BE2C (cell line): ENCODE data around the gene MYL5.
"Not testable (repeated sequence)": the region's sequence is repeated elsewhere in the genome, so short reads cannot be mapped to it uniquely, and the experiment has no call there.

Experiments
- DNase-seq: peaks from one replicate; pipeline ENCODE4 v3.0.0-alpha.2; 2020
- H3K27me3 ChIP-seq: fragments of 250-450 bp; sonication (Bioruptor Pico); 2 replicates; pipeline ENCODE4 v1.5.1; 2020; ENCODE audit warnings: mild to moderate bottlenecking
- H3K36me3 ChIP-seq: fragments of 250-450 bp; sonication (Bioruptor Pico); 2 replicates; pipeline ENCODE4 v1.5.1; 2020; ENCODE audit warnings: mild to moderate bottlenecking
- H3K4me1 ChIP-seq: fragments of 250-450 bp; sonication (Bioruptor Pico); 2 replicates; pipeline ENCODE4 v1.5.1; 2020
- H3K4me3 ChIP-seq: 2 replicates; pipeline ENCODE4 v1.5.1; 2011; ENCODE audit warnings: low read depth, low read length
- H3K9me3 ChIP-seq: fragments of 250-450 bp; sonication (Bioruptor Pico); 2 replicates; pipeline ENCODE4 v1.5.1; 2020
- CTCF ChIP-seq: IDR thresholded peaks from 2 replicates; pipeline ENCODE4 v1.5.1; 2012; ENCODE audit warnings: mild to moderate bottlenecking, low read depth, low read length

The MYL5 gene

GRCh38 chr4:666822-667544, 7.4 kb upstream of the MYL5 start:
- TF ChIP-seq CTCF = no peak
- no peaks in the 10 kb centered on the region for H3K27me3 ChIP-seq
- no peaks in the 10 kb centered on the region for H3K9me3 ChIP-seq
- no peak overlapping the region for H3K4me3 ChIP-seq
- no peak for DNase-seq
- H3K4me1 ChIP-seq = no peaks in the 10 kb centered on the region
- H3K36me3 ChIP-seq = peaks cover 14% of the 10 kb centered on the region

GRCh38 chr4:667545-667925, 6.8 kb upstream of the MYL5 start:
- H3K27me3 ChIP-seq = no peaks in the 10 kb centered on the region
- H3K9me3 ChIP-seq = no peaks in the 10 kb centered on the region
- no peak overlapping the region for H3K4me3 ChIP-seq
- no peak for TF ChIP-seq CTCF
- no peaks in the 10 kb centered on the region for H3K4me1 ChIP-seq
- no peak for DNase-seq
- H3K36me3 ChIP-seq = peaks cover 19% of the 10 kb centered on the region

GRCh38 chr4:668219-668618, 6.1 kb upstream of the MYL5 start:
- DNase-seq, H3K4me1 ChIP-seq, H3K4me3 ChIP-seq, H3K27me3 ChIP-seq, H3K9me3 ChIP-seq: not testable (repeated sequence)
- H3K36me3 ChIP-seq = peaks cover 26% of the 10 kb centered on the region

GRCh38 chr4:669806-670559, 4.4 kb upstream of the MYL5 start:
- not testable (repeated sequence) for H3K4me3 ChIP-seq, H3K27me3 ChIP-seq, H3K9me3 ChIP-seq, H3K4me1 ChIP-seq
- H3K36me3 ChIP-seq = peaks cover 27% of the 10 kb centered on the region
- peak; percentile 3 for DNase-seq

- DNase-seq = no peak
- Histone ChIP-seq H3K9me3 (no peaks in the 10 kb centered on the region), H3K27me3 (no peaks in the 10 kb centered on the region), H3K4me1 (no peaks in the 10 kb centered on the region), H3K36me3 (peaks cover 27% of the 10 kb centered on the region), H3K4me3 (no peak overlapping the region)
- TF ChIP-seq CTCF = no peak
These were observed 2.6 kb upstream of the MYL5 start for GRCh38 chr4:671769-672168.

- no peaks in the 10 kb centered on the region for H3K27me3 ChIP-seq
- H3K4me3 ChIP-seq = peak overlapping the region; percentile 91
- no peak for TF ChIP-seq CTCF
- H3K9me3 ChIP-seq = no peaks in the 10 kb centered on the region
- H3K36me3 ChIP-seq = peaks cover 27% of the 10 kb centered on the region
- peak; percentile 28 for DNase-seq
- no peaks in the 10 kb centered on the region for H3K4me1 ChIP-seq
These were observed 822 bp upstream of the MYL5 start for GRCh38 chr4:673349-674091.
